Measurements from ENCODE around the gene SMAD6. TPM values are rescaled to one million over a fixed set of nuclear protein-coding genes. Genes with fewer than 3 reads are reported as not detected.

The SMAD6 gene
- total and polyA plus RNA-seq, 2 experiments from 2014 or later: 26.6 to 35.4 TPM

GRCh38 chr15:66785637-66786036 lies 83.6 kb downstream of the SMAD6 start:
- no peaks in the 10 kb centered on the region for H3K36me3 ChIP-seq (replicated peaks; ENCODE audit: insufficient read depth, low read depth)
- no peak overlapping the region for H3K4me2 ChIP-seq
- H3K4me1 ChIP-seq (ENCODE audit: insufficient read depth): peaks cover 4% of the 10 kb centered on the region
- no peaks in the 10 kb centered on the region for H3K9me2 ChIP-seq (replicated peaks; ENCODE audit: insufficient read depth)
- no peak for TF ChIP-seq EZH2phosphoT487 (IDR thresholded peaks at IDR 0.05; ENCODE audit: low read depth, severe bottlenecking, unreplicated experiment)
- no peak for TF ChIP-seq EZH2 (IDR thresholded peaks at IDR 0.05; ENCODE audit: borderline replicate concordance)
- TF ChIP-seq CTCF (IDR thresholded peaks at IDR 0.05; ENCODE audit: poor library complexity): no peak
- no peak overlapping the region for H3K4me3 ChIP-seq
- no peak overlapping the region for H2AFZ ChIP-seq
- H3K79me2 ChIP-seq: peaks cover 27% of the 10 kb centered on the region
- H4K20me1 ChIP-seq (ENCODE audit: insufficient read depth, poor library complexity, severe bottlenecking): no peaks in the 10 kb centered on the region
- no peak for DNase-seq (ENCODE audit: low spot score)
- 76% methylated on average over 5 of the region's 5 CpGs for WGBS (ENCODE audit: low lambda C conversion rate, missing lambda C conversion rate)
- no peak overlapping the region for H3K27ac ChIP-seq
- H3K9me3 ChIP-seq (ENCODE audit: low read depth): no peaks in the 10 kb centered on the region
- no peaks in the 10 kb centered on the region for H3K27me3 ChIP-seq

GRCh38 chr15:66786222-66786621 lies 84.2 kb downstream of the SMAD6 start:
- no peak overlapping the region for H3K4me2 ChIP-seq
- no peak for DNase-seq (ENCODE audit: low spot score)
- no peaks in the 10 kb centered on the region for H3K9me2 ChIP-seq (replicated peaks; ENCODE audit: insufficient read depth)
- no peaks in the 10 kb centered on the region for H3K27me3 ChIP-seq
- 94% methylated on average over 4 of the region's 4 CpGs for WGBS (ENCODE audit: low lambda C conversion rate, missing lambda C conversion rate)
- no peak for TF ChIP-seq EZH2 (IDR thresholded peaks at IDR 0.05; ENCODE audit: borderline replicate concordance)
- TF ChIP-seq EZH2phosphoT487 (IDR thresholded peaks at IDR 0.05; ENCODE audit: low read depth, severe bottlenecking, unreplicated experiment): no peak
- no peak for TF ChIP-seq CTCF (IDR thresholded peaks at IDR 0.05; ENCODE audit: poor library complexity)
- H3K4me3 ChIP-seq: no peak overlapping the region
- H3K4me1 ChIP-seq (ENCODE audit: insufficient read depth): peaks cover 4% of the 10 kb centered on the region
- H2AFZ ChIP-seq: no peak overlapping the region
- H3K9me3 ChIP-seq (ENCODE audit: low read depth): no peaks in the 10 kb centered on the region
- H4K20me1 ChIP-seq (ENCODE audit: insufficient read depth, poor library complexity, severe bottlenecking): no peaks in the 10 kb centered on the region
- no peaks in the 10 kb centered on the region for H3K36me3 ChIP-seq (replicated peaks; ENCODE audit: insufficient read depth, low read depth)
- H3K79me2 ChIP-seq: peaks cover 21% of the 10 kb centered on the region
- H3K27ac ChIP-seq: no peak overlapping the region

- peaks cover 16% of the 10 kb centered on the region for H3K79me2 ChIP-seq
- H2AFZ ChIP-seq: no peak overlapping the region
- H3K27me3 ChIP-seq: no peaks in the 10 kb centered on the region
- WGBS (ENCODE audit: low lambda C conversion rate, missing lambda C conversion rate): 67% methylated on average over 8 of the region's 8 CpGs
- H3K4me2 ChIP-seq: no peak overlapping the region
- DNase-seq (ENCODE audit: low spot score): no peak
- H3K4me1 ChIP-seq (ENCODE audit: insufficient read depth): peaks cover 4% of the 10 kb centered on the region
- no peaks in the 10 kb centered on the region for H3K9me3 ChIP-seq (ENCODE audit: low read depth)
- H4K20me1 ChIP-seq (ENCODE audit: insufficient read depth, poor library complexity, severe bottlenecking): no peaks in the 10 kb centered on the region
- TF ChIP-seq CTCF (IDR thresholded peaks at IDR 0.05; ENCODE audit: poor library complexity) (no peak), EZH2 (IDR thresholded peaks at IDR 0.05; ENCODE audit: borderline replicate concordance) (no peak), EZH2phosphoT487 (IDR thresholded peaks at IDR 0.05; ENCODE audit: low read depth, severe bottlenecking, unreplicated experiment) (no peak)
- H3K9me2 ChIP-seq (replicated peaks; ENCODE audit: insufficient read depth): no peaks in the 10 kb centered on the region
- H3K27ac ChIP-seq: no peak overlapping the region
- no peaks in the 10 kb centered on the region for H3K36me3 ChIP-seq (replicated peaks; ENCODE audit: insufficient read depth, low read depth)
- no peak overlapping the region for H3K4me3 ChIP-seq
Observed at GRCh38 chr15:66786708-66787488, 84.9 kb downstream of the SMAD6 start.

Measured in hepatocyte (in vitro differentiated cells).